DMS153 (cell line): Measurements from ENCODE around the gene SECTM1.

ENCODE experiments used
- DNase-seq: peaks from one replicate; lab custom pipeline; 2025; lab: John Stamatoyannopoulos, UW

SECTM1 gene

DNA sequence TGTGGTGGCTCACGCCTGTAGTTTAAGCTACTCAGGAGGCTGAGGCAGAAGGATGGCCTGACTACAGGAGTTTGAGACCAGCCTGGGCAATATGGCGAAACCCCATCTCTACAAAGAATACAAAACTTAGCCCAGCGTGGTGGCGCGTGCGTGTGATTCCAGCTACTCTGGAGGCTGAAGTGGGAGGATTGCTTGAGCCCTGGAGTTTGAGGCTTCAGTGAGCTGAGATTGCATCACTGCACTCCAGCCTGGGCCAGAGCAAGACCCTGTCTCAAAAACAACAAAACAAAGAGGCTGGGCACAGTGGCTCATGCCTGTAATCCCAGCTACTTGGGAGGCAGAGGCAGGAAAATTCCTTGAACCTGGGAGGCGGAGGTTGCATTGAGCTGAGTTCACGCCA is 53.0 kb downstream of the SECTM1 start:
- DNase-seq: no peak

DNA sequence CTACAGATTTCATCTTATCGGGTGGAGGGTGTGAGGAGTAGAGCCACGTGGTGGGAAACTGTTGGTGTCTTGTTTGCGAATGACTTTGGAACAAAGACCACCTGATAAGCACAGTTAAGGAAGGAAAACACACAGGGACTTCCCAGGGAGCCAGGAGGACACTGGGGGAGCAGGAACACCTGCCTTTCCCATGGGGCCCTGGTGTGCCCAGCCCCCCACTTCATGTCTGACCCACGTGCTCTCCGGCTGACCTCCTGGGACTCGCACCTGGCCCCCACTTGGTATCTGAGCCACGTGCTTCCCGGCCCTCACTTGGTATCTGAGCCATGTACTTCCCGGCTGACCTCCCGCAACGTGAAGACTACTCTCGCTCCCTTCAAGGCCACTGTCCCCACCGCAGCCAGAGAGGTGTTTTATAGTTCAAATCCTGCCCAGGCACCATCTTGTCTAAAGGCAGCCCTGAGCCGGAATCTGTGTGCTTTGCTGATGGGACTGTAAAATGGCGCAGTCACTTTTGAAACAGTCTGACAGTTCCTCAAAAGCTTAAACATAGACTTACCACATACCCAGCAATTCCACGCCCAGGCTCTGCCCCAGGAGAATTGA is 54.7 kb downstream of the SECTM1 start:
- no peak for DNase-seq

DNA sequence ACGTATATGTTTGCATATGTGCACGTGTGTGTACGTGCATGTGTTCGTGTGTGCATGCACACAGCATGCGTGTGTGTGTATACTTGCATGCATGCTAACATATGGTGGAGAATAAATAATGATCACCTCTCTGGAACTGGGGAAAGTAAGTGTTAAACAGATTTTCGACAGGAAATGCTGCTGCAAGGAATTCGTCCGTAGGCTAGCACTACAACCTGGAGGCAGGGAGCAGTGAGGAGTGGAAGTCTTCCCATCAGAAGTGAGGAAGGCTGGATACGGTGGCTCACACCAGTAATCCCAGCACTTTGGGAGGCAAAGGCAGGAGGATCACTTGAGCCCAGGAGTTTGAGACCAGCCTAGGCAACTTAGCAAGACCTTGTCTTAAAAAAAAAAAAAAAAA is 55.3 kb downstream of the SECTM1 start:
- DNase-seq: no peak

DNA sequence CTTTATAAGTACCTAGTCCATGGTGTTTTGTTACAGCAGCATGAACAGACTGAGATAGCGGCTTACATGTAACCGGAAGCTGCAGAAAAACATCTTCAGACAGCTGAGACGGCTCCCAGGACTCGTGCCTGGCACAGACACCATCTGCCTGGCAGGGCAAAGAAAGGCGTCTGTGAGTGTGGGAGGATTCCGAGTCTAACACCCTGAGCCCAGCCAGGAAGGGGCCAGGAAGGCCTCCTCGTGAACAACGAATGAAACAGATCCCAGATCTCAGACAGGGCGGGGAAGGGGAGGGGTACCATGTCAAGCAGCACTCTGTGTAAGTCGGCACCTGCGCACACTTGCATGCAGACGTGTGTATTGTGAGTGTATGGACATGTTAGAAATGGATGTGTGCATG is 55.7 kb downstream of the SECTM1 start:
- DNase-seq: no peak

DNA sequence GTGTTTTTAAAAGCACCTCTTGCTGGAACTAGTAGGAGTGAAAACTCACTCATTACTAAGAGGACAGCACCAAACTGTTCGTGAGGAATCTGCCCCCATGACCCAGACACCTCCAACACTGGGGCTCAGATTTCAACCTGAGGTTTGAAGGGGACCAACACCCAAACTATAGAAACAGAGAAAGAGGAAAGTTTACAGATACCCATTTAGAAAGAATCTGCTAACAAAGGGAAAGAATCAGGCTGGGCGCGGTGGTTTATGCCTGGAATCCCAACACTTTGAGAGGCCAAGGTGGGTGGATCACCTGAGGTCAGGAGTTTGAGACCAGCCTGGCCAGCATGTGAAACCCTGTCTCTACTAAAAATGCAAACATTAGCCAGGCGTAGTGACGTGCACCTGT is 56.6 kb downstream of the SECTM1 start:
- no peak for DNase-seq

DNA sequence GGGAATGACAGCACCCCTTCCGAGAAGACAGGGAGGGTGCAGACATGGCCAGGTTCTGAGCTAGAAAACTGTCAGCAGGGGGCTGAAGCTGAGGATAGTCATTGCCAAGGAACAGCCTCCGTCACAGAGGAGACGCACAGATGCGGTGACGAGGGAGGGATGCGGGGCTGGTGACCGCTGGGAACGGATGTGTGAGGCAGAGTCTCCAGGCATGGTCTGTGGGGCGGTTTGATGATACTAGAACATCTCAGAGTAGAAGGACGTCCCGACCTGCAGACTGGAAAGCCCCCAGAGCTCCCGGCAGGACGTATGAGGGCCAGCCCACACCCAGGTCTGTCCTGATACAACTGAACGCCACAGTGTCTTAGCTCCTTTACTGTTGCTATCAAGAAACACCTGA is 58.2 kb downstream of the SECTM1 start:
- DNase-seq: no peak

DNA sequence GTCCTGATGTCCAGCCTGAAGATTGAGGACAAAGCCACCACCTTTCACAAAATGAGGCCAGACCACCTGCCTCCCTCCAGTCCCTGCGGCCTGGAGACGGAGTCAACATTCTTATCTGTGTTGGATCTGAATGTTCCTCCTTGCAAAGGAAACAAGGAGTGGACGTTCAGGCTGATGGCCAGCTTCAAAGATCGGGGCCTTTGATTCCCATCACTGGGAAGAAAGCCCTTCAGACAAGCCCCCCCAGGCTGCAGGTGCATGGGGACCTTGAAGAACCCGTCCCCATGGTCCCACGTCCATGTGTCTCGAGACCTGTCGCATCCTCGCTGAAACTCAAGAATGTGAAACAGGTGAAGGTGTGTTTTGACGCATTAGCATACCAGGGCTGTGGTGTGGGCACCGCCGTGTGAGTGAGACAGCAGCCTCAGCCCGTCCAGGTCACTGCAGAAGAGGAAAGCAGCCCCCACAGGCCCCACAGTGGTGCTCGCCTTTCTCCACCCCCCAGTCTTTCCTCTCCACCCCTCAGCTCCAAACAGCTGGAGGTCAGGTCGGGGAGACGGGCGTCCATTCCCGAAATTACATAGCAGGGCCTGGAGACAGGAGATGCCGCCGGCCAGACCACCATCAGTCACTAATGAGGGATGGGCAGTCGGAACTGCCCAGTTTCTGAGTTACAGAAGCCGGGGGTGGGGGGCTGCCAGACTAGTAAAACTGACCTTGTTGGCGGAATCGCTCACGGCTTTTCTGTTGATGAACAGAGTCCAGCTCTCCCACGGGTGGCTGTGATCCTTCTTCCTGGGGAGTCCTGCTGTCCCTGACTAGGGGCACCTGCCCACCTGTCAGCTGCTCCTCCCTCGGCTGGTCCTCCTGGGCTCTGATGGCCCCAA is 59.2 kb downstream of the SECTM1 start:
- DNase-seq: no peak

DNA sequence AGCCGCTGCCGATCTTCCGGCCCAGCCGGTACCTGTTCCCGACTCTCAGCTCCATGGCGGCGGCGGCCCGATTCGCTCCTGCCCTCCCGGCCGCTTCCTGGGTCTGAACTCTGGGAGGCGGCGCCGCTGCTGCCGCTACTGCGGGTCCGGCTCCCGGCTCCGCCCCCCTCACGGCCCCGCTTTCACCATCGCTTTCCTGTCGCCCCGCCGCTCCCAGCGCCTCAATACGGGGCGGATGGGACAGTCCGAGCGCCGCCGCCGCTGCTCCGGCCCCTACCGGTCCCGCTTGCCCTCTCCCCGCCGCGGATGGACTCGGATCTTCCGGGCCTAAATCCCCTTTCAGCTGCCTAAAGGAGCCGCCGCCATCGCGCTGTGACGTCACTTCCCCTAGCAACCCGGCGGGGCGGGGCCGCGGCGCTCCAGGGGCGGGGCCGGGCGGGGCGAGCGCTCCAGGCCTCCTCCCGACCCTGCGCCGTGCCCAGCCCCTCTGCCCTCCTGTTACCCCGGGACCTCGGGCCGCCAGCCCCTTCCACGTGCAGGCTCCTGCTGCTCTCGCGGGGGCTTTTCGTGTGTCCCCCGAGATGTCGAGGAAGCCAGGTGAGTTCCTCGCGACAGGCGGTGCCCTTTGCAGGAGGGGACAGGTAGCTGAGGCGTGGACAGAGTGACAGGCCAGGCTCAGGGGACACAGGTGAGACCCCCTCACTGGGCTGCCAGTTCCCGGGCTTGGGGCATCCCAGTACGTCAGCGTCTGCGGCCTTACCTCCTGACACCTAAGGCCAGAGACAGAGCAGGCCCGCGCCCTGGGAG is 60.0 kb downstream of the SECTM1 start, which contains the start of gene CSNK1D:
Gene CSNK1D (minus strand): TSS at position 374 of the 807 bp plus-strand sequence. CDS start 319 bp downstream, at position 55.
- DNase-seq: peak; percentile 61

DNA sequence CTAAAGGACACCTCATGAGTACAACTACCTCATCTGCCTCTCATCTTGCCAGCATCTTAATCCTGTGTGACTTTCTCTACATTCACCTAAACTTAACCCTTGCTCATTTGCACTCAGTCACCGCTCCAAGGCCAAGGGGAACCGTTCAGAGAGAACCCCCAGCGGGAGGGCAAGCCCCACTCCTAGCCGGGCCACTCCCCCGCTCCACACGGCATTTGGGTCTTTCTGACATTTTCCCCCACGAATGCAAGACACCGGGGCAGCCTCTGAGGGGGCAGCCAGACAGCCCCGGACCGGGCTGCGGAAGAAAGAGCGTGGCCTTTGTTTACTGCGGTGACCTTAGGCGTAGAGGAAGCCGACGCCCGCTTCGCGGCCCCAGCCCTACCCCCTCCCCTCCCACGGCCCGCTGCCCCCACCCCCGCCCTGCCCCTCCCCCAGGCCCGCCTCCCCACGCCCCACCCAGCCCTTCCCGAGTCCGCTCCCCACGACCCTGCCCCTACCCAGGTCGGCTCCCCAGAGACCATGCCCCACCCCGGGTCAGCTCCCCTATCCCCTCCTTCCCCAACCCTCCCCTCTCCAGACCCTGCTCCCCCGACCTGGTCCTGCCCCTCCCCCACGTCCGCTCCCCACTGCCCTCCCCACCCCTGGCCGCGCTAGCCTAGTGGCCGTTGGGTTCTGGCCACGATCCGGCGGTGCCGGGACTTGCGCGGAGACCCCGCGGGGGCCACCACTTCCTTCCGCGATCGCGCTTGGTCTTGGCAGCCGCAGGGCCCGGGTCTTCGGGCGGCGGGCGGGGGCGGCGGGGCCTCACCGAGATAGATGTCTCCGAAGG is 60.9 kb downstream of the SECTM1 start:
- no peak for DNase-seq

DNA sequence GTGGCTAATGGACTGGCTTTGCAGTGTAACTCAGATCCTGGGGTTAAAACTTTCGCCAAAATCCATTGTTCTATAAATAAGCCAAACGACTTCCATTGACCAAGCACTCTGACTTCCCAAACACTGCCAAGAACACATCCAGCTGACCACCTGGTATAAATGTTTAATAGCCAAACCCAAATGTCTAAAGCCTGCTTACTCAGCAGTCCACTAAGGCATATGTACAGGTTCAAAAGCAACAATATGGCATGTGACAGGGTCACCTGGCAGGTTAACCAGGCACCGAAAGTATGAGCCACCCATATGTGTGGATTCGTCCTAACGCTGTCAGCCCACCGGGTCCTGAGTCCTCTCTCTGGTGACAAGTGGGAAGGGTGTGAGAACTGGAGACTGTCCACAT is 62.2 kb downstream of the SECTM1 start:
- no peak for DNase-seq
